Measurements from ENCODE around the gene KANSL2. TPM values are rescaled to one million over a fixed set of nuclear protein-coding genes. Genes with fewer than 3 reads are reported as not detected.
"Not testable (repeated sequence)": the region's sequence is repeated elsewhere in the genome, so short reads cannot be mapped to it uniquely, and the experiment has no call there.

The KANSL2 gene
- total RNA-seq, 2 experiments from 2014 or later, result 56.6 to 57.7 TPM

DNA sequence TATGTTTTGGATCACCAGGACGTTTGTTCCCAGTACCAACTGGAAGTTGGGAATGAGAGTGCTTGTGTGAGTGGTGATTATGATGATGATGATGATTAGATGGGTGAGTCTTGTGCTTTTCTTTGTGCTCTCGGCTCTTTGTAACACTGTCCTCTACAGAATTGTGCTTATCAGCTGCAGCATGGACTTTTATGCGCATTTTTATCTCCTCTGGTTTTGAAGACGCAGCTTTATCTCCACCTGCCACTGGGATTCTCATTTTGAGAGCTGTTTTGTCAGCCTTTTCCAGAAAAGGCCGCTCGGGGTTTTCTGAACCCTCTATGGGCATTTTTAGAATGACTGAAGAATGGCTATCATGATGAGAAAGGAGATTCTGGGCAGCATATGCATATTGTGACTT, 11.5 kb upstream of the KANSL2 start:
- CTCF ChIA-PET, result interaction anchor here (1.1 kb wide), 1 partner anchor 23 kb away, joined by 3 read pairs; no protein-coding TSS in a partner anchor
- peaks cover 69% of the 10 kb centered on the region for H3K36me3 Mint-ChIP-seq
- no peak overlapping the region for H3K4me3 Mint-ChIP-seq
- no peak for ATAC-seq
- no peak for DNase-seq
- no peaks in the 10 kb centered on the region for H3K27me3 Mint-ChIP-seq
- H3K27ac Mint-ChIP-seq, result no peak overlapping the region
- no peaks in the 10 kb centered on the region for H3K9me3 Mint-ChIP-seq (ENCODE audit: low read depth)
- H3K4me1 Mint-ChIP-seq, result peaks cover 11% of the 10 kb centered on the region

DNA sequence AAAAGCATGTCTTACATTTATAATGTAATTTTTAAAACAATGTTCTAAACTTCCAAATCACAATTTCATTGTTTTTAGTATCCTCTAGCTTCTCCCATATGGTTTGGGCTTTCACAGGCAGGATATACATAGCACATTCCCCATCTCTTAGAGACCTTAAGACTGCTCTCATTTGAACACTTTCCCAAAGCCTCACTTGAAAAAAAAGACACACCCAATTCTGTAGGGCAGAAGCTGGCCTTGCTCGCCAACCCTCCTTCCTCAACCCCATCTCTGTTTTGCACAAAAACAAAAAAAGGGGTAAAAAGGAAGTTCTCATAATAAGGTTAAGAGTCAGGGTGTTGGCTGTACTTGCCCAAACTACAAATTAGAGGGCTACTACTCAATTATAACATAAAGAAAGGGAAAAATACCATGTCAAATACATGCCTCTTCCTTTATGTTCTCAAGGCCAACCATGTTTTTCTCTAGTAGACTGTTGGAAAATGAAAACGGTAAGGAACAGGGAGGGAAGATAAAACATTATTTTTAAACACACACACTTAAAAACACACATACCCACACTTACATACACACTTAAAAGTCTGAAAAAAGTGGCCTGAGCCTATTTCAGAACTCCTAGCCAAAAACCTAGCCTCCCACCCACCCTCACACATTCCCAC, 9.9 kb upstream of the KANSL2 start:
- no peaks in the 10 kb centered on the region for H3K9me3 Mint-ChIP-seq (ENCODE audit: low read depth)
- H3K27me3 Mint-ChIP-seq, result no peaks in the 10 kb centered on the region
- no peak for DNase-seq
- no peak overlapping the region for H3K4me3 Mint-ChIP-seq
- H3K36me3 Mint-ChIP-seq, result peaks cover 69% of the 10 kb centered on the region
- CTCF ChIA-PET, result interaction anchor here (1.4 kb wide), 1 partner anchor 22 kb away, joined by 4 read pairs; no protein-coding TSS in a partner anchor
- H3K4me1 Mint-ChIP-seq, result peaks cover 17% of the 10 kb centered on the region
- H3K27ac Mint-ChIP-seq, result no peak overlapping the region
- no peak for ATAC-seq

DNA sequence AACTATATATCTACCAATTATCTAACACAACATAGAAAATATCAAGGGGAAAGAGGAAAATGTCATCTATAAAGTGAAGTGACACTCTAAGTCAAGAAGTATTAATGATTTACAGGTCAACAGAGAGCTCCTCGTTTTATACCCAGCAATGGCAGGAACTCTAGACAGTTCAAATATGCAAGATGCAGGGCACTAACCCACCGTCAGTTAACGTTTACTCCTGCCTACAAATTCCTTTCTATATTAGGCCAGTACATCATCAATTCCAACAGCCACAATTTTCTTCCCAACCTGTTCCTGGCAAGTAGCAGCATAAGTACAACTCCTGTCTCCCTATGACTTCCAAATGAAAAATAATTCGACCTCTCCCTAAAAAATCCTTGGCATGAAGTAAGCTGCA, 9.0 kb upstream of the KANSL2 start:
- ATAC-seq, result no peak
- peaks cover 66% of the 10 kb centered on the region for H3K36me3 Mint-ChIP-seq
- H3K27ac Mint-ChIP-seq, result no peak overlapping the region
- no peak overlapping the region for H3K4me3 Mint-ChIP-seq
- H3K9me3 Mint-ChIP-seq (ENCODE audit: low read depth), result no peaks in the 10 kb centered on the region
- no peaks in the 10 kb centered on the region for H3K27me3 Mint-ChIP-seq
- H3K4me1 Mint-ChIP-seq, result peaks cover 17% of the 10 kb centered on the region
- no peak for DNase-seq
- CTCF ChIA-PET, result interaction anchor here (0.8 to 1.4 kb wide), 2 partner anchors 12 to 23 kb away, joined by 3 to 4 read pairs; no protein-coding TSS in a partner anchor

DNA sequence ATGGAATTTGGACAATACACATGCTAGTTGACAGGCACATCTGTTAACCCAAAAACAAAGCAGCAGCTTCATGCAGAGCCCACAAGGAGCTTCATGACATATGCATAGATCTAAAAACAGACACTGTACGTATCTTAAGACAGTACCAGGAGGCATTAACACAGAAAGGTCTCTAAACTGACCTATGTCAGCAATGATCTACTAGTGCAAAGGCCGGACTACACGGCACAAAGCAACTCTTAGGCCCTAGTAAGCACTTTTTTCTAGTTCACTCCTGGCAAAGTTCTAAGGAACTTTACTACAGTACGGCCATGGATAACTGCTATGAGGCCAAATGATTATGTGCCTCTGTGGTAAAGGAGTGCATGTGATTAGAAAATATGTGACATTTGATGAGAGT, 8.4 kb upstream of the KANSL2 start:
- CTCF ChIA-PET, result interaction anchor here (0.8 to 1.4 kb wide), 2 partner anchors 13 to 23 kb away, joined by 3 to 4 read pairs; no protein-coding TSS in a partner anchor
- Mint-ChIP-seq H3K27ac (no peak overlapping the region), H3K4me1 (peaks cover 17% of the 10 kb centered on the region), H3K36me3 (peaks cover 62% of the 10 kb centered on the region), H3K27me3 (no peaks in the 10 kb centered on the region), H3K9me3 (ENCODE audit: low read depth) (no peaks in the 10 kb centered on the region), H3K4me3 (no peak overlapping the region)
- ATAC-seq (no peak), DNase-seq (no peak)

DNA sequence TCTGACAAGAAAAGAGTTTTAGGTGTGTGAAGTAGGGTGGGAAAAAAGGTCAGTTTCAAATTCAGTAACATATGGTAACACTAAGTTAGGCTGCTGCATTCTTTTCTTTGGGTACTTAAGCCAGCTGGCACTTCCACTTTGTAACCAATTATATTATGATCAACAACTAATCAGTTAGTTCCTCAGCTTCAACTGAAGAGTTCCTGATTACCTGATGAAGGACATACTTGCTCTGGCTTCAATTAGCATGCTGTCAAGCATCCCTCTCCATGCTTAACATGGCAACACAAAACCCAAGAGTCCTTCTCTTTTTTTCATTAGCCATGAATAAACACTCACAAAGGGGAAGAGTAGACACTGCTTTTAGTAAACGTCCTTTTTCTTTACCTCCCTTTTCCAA, 6.8 kb upstream of the KANSL2 start:
- Mint-ChIP-seq H3K9me3 (ENCODE audit: low read depth) (no peaks in the 10 kb centered on the region), H3K4me1 (peaks cover 18% of the 10 kb centered on the region), H3K4me3 (no peak overlapping the region), H3K36me3 (peaks cover 52% of the 10 kb centered on the region), H3K27ac (no peak overlapping the region), H3K27me3 (no peaks in the 10 kb centered on the region)
- CTCF ChIA-PET, result no interaction called here
- no peak for ATAC-seq
- DNase-seq, result no peak

DNA sequence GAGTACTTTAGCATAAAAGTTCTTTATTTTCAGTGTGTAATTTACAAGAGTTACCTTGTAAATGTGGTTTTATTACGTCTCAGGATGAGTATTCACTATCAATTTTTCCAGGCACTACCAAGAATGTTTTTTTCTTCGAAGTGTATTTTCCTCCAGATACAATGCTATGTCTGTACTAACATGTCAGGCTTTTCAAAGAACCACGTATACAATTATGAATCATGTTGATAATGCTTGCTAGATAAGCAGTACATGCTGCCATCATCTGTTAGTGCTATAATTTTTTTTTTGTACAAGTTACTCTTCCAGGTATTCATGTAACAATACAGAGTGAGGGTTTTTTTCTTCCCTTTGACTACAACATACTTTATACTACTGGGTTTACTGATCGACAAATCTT, 5.6 kb upstream of the KANSL2 start:
- H3K4me1 Mint-ChIP-seq, result peaks cover 20% of the 10 kb centered on the region
- ATAC-seq (no peak), DNase-seq (no peak)
- peaks cover 41% of the 10 kb centered on the region for H3K36me3 Mint-ChIP-seq
- H3K27me3 Mint-ChIP-seq, result no peaks in the 10 kb centered on the region
- no peaks in the 10 kb centered on the region for H3K9me3 Mint-ChIP-seq (ENCODE audit: low read depth)
- CTCF ChIA-PET, result interaction anchor here (0.9 kb wide), 1 partner anchor 22 kb away, joined by 3 read pairs; no protein-coding TSS in a partner anchor
- no peak overlapping the region for H3K27ac Mint-ChIP-seq
- no peak overlapping the region for H3K4me3 Mint-ChIP-seq

DNA sequence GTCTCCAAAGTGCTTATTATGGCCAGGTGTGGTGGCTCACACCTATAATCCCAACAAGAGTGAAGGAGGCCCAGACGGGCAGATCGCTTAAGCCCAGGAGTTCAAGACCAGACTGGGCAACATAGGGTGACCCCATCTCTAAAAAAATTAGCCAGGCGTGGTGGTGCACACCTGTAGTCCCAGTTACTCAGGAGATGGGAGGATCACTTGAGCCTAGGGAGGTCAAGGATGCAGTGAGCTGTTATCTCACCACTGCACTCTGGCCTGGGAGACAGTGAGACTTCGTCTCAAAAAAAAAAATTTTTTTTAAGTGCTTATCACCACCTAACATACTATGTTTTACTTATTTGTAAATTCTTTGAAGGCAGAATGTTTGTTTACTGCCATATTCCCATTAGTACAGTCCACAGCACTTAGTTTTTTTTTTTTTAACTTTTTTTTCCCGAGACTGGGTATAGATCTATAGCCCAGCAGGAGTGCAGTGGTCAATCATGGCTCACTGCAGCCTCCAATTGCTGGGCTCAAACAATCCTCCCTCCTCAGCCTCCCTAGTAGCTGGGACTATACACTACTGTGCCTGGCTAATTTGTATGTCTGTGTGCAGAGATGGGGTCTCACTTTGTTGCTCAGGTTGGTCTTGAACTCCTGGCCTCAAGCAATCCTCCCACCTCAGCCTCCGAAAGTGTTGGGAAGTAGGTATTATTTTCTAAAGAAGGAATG, 4.7 kb upstream of the KANSL2 start:
- peaks cover 23% of the 10 kb centered on the region for H3K4me1 Mint-ChIP-seq
- CTCF ChIA-PET, result interaction anchor here (0.9 kb wide), 1 partner anchor 23 kb away, joined by 3 read pairs; no protein-coding TSS in a partner anchor

DNA sequence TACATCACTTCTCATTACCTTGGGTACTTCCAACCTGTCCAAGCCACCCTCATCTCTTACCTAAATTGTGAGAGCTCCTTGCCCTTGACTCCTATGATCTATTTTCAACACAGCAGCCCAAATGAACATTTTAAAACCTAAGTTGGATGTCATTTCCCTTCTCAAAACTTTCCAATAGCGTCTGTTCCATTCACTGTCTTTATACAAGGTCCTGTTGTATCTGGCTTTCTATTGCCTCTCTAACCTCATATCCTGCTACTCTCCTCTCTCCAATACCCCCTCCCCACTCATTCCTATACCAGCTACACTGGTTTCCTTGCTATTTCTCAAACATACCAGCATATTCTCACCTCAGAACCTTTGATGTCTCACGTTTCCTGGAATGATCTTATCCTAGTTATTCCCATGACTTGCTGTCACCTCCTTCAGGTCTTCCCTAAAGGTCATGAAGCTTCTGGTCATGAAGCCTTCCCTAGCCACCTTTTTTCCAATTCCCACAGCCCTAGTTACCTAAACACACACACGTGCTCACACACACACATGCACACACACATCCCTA, 4.1 kb upstream of the KANSL2 start:
- Mint-ChIP-seq H3K36me3 (peaks cover 36% of the 10 kb centered on the region), H3K9me3 (ENCODE audit: low read depth) (no peaks in the 10 kb centered on the region), H3K27me3 (no peaks in the 10 kb centered on the region), H3K27ac (no peak overlapping the region), H3K4me1 (peaks cover 25% of the 10 kb centered on the region), H3K4me3 (no peak overlapping the region)
- no peak for DNase-seq
- no peak for ATAC-seq
- CTCF ChIA-PET, result no interaction called here

More for the DNA sequence above, 4.7 kb upstream of the KANSL2 start:
- ATAC-seq (no peak), DNase-seq (no peak)
- H3K27ac Mint-ChIP-seq, result no peak overlapping the region
- peaks cover 35% of the 10 kb centered on the region for H3K36me3 Mint-ChIP-seq
- H3K4me3 Mint-ChIP-seq, result no peak overlapping the region
- no peaks in the 10 kb centered on the region for H3K9me3 Mint-ChIP-seq (ENCODE audit: low read depth)
- H3K27me3 Mint-ChIP-seq, result no peaks in the 10 kb centered on the region

DNA sequence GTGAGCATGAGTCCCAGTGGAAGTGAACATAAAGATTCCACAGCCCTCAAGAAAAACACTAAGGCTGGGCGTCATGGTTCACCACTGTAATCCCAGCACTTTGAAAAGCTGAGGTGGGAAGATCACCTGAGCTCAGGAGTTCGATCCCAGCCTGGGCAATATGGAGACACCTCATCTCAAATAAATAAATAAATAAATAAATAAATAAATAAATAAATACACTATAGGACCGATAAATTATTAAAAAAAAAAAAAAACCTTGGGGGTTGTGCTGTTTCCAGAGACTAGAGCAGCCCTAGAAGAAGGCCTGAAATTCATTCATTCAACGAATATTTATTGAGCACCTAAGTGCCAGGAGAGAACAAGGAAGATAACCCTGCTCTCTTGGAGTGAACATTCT, 1.5 kb upstream of the KANSL2 start:
- H3K27ac Mint-ChIP-seq, result no peak overlapping the region
- H3K36me3 Mint-ChIP-seq, result peaks cover 36% of the 10 kb centered on the region
- peak overlapping the region; percentile 49 for H3K4me3 Mint-ChIP-seq
- no peak for DNase-seq
- H3K9me3 Mint-ChIP-seq (ENCODE audit: low read depth), result no peaks in the 10 kb centered on the region
- H3K4me1 Mint-ChIP-seq, result peaks cover 39% of the 10 kb centered on the region
- H3K27me3 Mint-ChIP-seq, result no peaks in the 10 kb centered on the region
- ATAC-seq, result no peak
- CTCF ChIA-PET, result interaction anchor here (1.1 to 1.5 kb wide), 2 partner anchors 131 to 182 kb away, joined by 3 to 8 read pairs; partner anchors contain the start of gene RND1

DNA sequence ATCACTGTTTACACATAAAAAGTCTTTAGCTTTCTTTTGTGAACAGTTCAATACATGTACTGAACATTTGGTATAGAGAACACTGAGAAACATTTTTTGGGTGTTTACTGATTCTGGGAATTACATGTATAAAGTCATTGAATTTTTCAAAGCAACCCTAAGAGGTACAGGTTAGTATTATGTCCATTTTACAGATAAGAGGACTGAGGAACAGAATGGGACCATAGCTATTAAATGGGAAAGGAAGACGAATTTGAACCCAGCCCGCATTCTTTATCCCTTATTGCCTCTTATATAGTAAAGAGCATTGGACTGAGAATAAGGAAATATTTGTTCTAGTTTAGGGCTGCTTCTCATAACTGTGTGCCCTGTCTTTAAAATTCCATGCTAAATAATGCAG, 889 bp upstream of the KANSL2 start:
- no peaks in the 10 kb centered on the region for H3K9me3 Mint-ChIP-seq (ENCODE audit: low read depth)
- peaks cover 37% of the 10 kb centered on the region for H3K36me3 Mint-ChIP-seq
- peaks cover 41% of the 10 kb centered on the region for H3K4me1 Mint-ChIP-seq
- peak overlapping the region; percentile 98 for H3K4me3 Mint-ChIP-seq
- DNase-seq, result no peak
- CTCF ChIA-PET, result interaction anchor here (1.1 to 1.5 kb wide), 4 partner anchors 27 to 275 kb away, joined by 3 to 8 read pairs (median 3); partner anchors contain the start of genes ARF3 and RND1
- no peak for ATAC-seq
- no peaks in the 10 kb centered on the region for H3K27me3 Mint-ChIP-seq
- H3K27ac Mint-ChIP-seq, result no peak overlapping the region

DNA sequence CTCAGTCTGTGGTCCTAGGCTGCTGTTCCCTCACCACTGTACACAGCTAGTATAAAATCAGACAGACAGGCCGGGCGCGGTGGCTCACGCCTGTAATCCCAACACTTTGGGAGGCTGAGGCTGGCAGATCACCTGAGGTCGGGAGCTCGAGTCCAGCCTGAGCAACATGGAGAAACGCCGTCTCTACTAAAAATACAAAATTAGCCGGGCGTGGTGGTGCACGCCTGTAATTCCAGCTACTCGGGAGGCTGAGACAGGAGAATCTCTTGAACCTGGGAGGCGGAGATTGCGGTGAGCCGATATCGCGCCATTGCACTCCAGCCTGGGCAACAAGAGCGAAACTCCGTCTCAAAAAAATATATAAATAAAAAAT, 481 bp upstream of the KANSL2 start:
- H3K27me3 Mint-ChIP-seq; ATAC-seq; H3K9me3 Mint-ChIP-seq (ENCODE audit: low read depth); DNase-seq: not testable (repeated sequence)
- CTCF ChIA-PET, result interaction anchor here (0.7 to 1.3 kb wide), 6 partner anchors 12 to 275 kb away, joined by 3 to 7 read pairs (median 3); partner anchors contain the start of genes ARF3 and RND1
- peak overlapping the region; percentile 96 for H3K27ac Mint-ChIP-seq
- peak overlapping the region; percentile 98 for H3K4me3 Mint-ChIP-seq
- H3K4me1 Mint-ChIP-seq, result peaks cover 40% of the 10 kb centered on the region
- peaks cover 36% of the 10 kb centered on the region for H3K36me3 Mint-ChIP-seq

DNA sequence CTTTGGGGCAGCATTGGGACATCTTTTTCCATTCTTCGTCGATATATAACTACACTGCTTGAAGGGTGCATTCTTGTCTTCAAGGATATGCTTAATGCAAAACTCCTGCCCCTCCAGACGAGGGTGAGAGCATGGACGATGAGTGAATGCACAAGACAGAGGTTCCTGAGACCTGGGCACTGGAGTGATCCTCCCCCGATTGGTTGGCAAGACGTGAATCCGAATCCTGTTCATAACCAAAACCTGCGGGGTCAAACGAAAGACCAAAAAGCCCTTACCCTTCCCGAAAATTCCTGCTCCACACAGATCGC, 684 bp downstream of the KANSL2 start:
- CTCF ChIA-PET, result interaction anchor here (1.2 kb wide), 1 partner anchor 134 kb away, joined by 7 read pairs; no protein-coding TSS in a partner anchor
- DNase-seq (no peak), ATAC-seq (no peak)
- Mint-ChIP-seq H3K36me3 (peaks cover 45% of the 10 kb centered on the region), H3K27me3 (no peaks in the 10 kb centered on the region), H3K4me3 (peak overlapping the region; percentile 98), H3K27ac (peak overlapping the region; percentile 96), H3K4me1 (peaks cover 48% of the 10 kb centered on the region), H3K9me3 (ENCODE audit: low read depth) (no peaks in the 10 kb centered on the region)

DNA sequence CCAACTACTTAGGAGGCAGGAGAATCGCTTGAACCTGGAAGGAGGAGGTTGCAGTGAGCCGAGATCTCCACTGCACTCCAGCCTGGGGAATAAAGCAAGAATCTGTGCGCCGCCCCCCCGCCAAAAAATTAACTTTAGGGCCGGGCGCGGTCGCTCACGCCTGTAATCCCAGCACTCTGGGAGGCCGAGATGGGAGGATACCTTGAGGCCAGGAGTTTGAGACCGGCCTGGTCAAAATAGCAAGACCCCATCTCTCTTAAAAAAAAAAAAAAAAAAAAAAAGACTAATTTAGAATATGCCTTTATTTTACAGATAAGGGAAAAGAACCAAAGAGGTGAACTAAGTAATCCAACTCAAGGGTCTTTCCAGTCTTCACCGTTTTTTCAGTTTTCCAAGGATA, 1.2 kb downstream of the KANSL2 start:
- Mint-ChIP-seq H3K9me3 (ENCODE audit: low read depth) (no peaks in the 10 kb centered on the region), H3K27ac (peak overlapping the region; percentile 96), H3K4me3 (peak overlapping the region; percentile 98), H3K27me3 (no peaks in the 10 kb centered on the region), H3K36me3 (peaks cover 46% of the 10 kb centered on the region), H3K4me1 (peaks cover 50% of the 10 kb centered on the region)
- DNase-seq, result no peak
- CTCF ChIA-PET, result no interaction called here
- ATAC-seq, result no peak
